ENCODE results near the gene BLM.

BLM gene

GRCh38 chr15:90790561-90790960 lies 73.4 kb downstream of the BLM start:
- no peak for DNase-seq (ENCODE audit: extremely low spot score)
- CTCF ChIA-PET, result no interaction called here
- TF ChIP-seq PKNOX1 (IDR thresholded peaks at IDR 0.05) (no peak), LEF1 (IDR thresholded peaks at IDR 0.05; ENCODE audit: borderline replicate concordance) (no peak), FOXK2 (IDR thresholded peaks at IDR 0.05) (no peak), TARDBP (IDR thresholded peaks at IDR 0.05) (no peak), BHLHE40 (IDR thresholded peaks at IDR 0.05; ENCODE audit: borderline replicate concordance) (no peak), ZNF384 (IDR thresholded peaks at IDR 0.05) (no peak), NFRKB (IDR thresholded peaks at IDR 0.05) (no peak), SP1 (IDR thresholded peaks at IDR 0.05) (no peak), ARNT (IDR thresholded peaks at IDR 0.05) (no peak), FOXA1 (IDR thresholded peaks at IDR 0.05) (no peak), ELF4 (IDR thresholded peaks at IDR 0.05) (no peak), FOXM1 (IDR thresholded peaks at IDR 0.05; ENCODE audit: borderline replicate concordance) (no peak), L3MBTL2 (conservative IDR thresholded peaks at IDR 0.05) (no peak), SUZ12 (IDR thresholded peaks at IDR 0.05) (no peak), CTBP1 (IDR thresholded peaks at IDR 0.05; ENCODE audit: borderline replicate concordance) (no peak)
- POLR2A ChIA-PET, result interaction anchor here (1.5 to 2.1 kb wide), 2 partner anchors 73 to 141 kb away, joined by 5 read pairs; partner anchors contain the start of gene BLM

DNA sequence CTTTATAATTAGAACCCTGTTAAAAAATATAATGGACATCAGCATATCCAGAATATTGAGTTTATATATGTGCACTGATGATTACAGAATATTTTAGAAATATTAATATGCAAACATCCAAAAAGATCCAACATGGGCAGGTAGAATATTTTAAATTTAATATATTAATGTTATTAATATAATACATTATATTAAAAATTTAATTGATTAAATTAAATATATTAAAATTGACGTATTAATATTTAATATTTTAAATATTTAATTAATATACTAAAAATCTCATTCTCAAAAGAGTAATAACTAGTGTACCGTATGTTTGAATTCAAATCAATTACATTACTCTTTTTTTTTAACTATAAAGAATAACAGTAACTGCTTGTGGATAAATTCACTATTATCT lies 77.4 kb downstream of the BLM start:
- TF ChIP-seq BHLHE40 (IDR thresholded peaks at IDR 0.05; ENCODE audit: borderline replicate concordance) (no peak), LEF1 (IDR thresholded peaks at IDR 0.05; ENCODE audit: borderline replicate concordance) (no peak), HDGF (IDR thresholded peaks at IDR 0.05; ENCODE audit: borderline replicate concordance) (no peak)
- DNase-seq (ENCODE audit: extremely low spot score), result no peak
- ChIA-PET POLR2A (no interaction called here), CTCF (no interaction called here)

DNA sequence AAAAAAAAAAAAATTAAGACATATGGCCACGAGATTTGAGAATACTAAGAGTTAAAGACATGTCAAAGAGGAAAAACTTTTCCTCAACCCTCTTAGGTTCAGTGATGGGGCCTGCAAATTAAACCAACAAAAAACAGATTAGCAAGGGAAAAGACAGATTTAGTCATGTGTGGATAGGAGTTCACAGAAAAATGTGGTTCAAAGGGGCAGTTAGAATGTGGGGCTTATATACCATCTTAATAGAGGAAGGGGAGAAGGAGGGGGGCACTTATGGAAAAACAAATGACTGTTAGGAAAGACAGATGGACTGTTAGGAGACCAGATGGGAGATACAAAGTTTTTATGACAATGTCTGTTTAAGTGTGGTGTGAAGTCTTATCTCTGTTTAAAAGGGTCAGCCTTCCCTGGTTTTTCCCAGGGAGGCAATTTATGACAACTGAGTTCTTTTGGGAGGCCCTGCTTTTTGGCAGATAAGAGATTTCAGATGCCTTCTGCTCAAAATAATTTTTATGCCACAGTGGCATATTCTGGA lies 82.6 kb downstream of the BLM start:
- TF ChIP-seq SUZ12 (IDR thresholded peaks at IDR 0.05), result no peak
- no peak for TF ChIP-seq PKNOX1 (IDR thresholded peaks at IDR 0.05)
- no peak for TF ChIP-seq SP1 (IDR thresholded peaks at IDR 0.05)
- no peak for TF ChIP-seq ARNT (IDR thresholded peaks at IDR 0.05)
- TF ChIP-seq L3MBTL2 (conservative IDR thresholded peaks at IDR 0.05), result no peak
- no peak for TF ChIP-seq LEF1 (IDR thresholded peaks at IDR 0.05; ENCODE audit: borderline replicate concordance)
- TF ChIP-seq NFRKB (IDR thresholded peaks at IDR 0.05), result no peak
- no peak for TF ChIP-seq ELF4 (IDR thresholded peaks at IDR 0.05)
- no peak for TF ChIP-seq HDGF (IDR thresholded peaks at IDR 0.05; ENCODE audit: borderline replicate concordance)
- no peak for TF ChIP-seq FOXA1 (IDR thresholded peaks at IDR 0.05)
- no peak for TF ChIP-seq TARDBP (IDR thresholded peaks at IDR 0.05)
- ChIA-PET CTCF (no interaction called here), POLR2A (no interaction called here)
- no peak for DNase-seq (ENCODE audit: extremely low spot score)

DNA sequence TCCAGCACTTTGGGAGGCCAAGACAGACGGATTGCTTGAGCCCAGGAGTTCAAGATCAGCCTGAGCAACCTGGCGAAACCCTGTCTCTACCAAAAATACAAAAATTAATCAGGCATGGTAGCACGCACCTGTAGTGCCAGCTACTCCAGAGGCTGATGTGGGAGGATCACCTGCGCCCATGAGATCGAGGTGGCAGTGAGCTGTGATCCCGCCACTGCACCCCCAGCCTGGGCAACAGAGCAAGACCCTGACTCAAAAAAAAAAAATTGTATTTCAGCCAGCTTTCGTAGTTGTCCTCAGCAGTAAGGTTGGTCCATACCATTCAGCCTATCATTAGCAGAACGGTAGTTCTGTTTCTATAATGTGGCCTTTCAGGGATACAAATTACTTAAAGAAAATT lies 84.7 kb downstream of the BLM start:
- POLR2A ChIA-PET, result interaction anchor here (1.2 kb wide), 1 partner anchor 85 kb away, joined by 3 read pairs; the partner anchor contains the start of gene BLM
- TF ChIP-seq NFRKB (IDR thresholded peaks at IDR 0.05), result no peak
- CTCF ChIA-PET, result no interaction called here
- no peak for DNase-seq (ENCODE audit: extremely low spot score)

- ChIA-PET POLR2A (no interaction called here), CTCF (interaction anchor here (0.9 kb wide), 1 partner anchor 79 kb away, joined by 3 read pairs; no protein-coding TSS in a partner anchor)
Observed at GRCh38 chr15:90807074-90807785, 90.1 kb downstream of the BLM start.

DNA sequence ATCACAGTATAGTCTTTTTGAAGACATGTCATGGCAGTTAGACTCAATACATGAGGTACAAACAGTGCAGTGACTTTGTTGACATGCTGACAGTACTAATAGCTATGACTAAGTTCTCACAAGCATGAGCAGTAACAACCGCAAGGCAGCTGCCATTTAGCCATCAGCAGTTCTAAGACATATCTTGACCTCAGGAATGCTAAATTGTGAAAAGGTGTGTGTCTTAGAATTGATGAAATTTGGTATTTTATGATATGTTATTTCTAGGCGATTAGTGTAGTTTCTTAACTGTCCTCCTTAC lies 90.6 kb downstream of the BLM start:
- no peak for DNase-seq (ENCODE audit: extremely low spot score)
- CTCF ChIA-PET, result interaction anchor here (0.9 kb wide), 1 partner anchor 79 kb away, joined by 3 read pairs; no protein-coding TSS in a partner anchor
- POLR2A ChIA-PET, result no interaction called here
- no peak for TF ChIP-seq CTBP1 (IDR thresholded peaks at IDR 0.05; ENCODE audit: borderline replicate concordance)
- no peak for TF ChIP-seq FOXK2 (IDR thresholded peaks at IDR 0.05)
- no peak for TF ChIP-seq ARNT (IDR thresholded peaks at IDR 0.05)

More at GRCh38 chr15:90807074-90807785, 90.1 kb downstream of the BLM start:
- no peak for DNase-seq (ENCODE audit: extremely low spot score)
- TF ChIP-seq LEF1 (IDR thresholded peaks at IDR 0.05; ENCODE audit: borderline replicate concordance) (no peak), FOXM1 (IDR thresholded peaks at IDR 0.05; ENCODE audit: borderline replicate concordance) (no peak), NFRKB (IDR thresholded peaks at IDR 0.05) (no peak), ZNF384 (IDR thresholded peaks at IDR 0.05) (no peak)

- ChIA-PET CTCF (no interaction called here), POLR2A (no interaction called here)
- TF ChIP-seq ARNT (IDR thresholded peaks at IDR 0.05), result no peak
- TF ChIP-seq ZNF384 (IDR thresholded peaks at IDR 0.05), result no peak
- TF ChIP-seq HDGF (IDR thresholded peaks at IDR 0.05; ENCODE audit: borderline replicate concordance), result no peak
- TF ChIP-seq NFRKB (IDR thresholded peaks at IDR 0.05), result no peak
- no peak for TF ChIP-seq FOXM1 (IDR thresholded peaks at IDR 0.05; ENCODE audit: borderline replicate concordance)
- no peak for TF ChIP-seq L3MBTL2 (conservative IDR thresholded peaks at IDR 0.05)
- no peak for TF ChIP-seq FOXA1 (IDR thresholded peaks at IDR 0.05)
- no peak for TF ChIP-seq CTBP1 (IDR thresholded peaks at IDR 0.05; ENCODE audit: borderline replicate concordance)
- TF ChIP-seq BHLHE40 (IDR thresholded peaks at IDR 0.05; ENCODE audit: borderline replicate concordance), result no peak
- no peak for TF ChIP-seq FOXK2 (IDR thresholded peaks at IDR 0.05)
- no peak for DNase-seq (ENCODE audit: extremely low spot score)
Observed at GRCh38 chr15:90808517-90809235, 91.5 kb downstream of the BLM start.
